ENCODE results near the gene BMP6. TPM values are rescaled to one million over a fixed set of nuclear protein-coding genes. Genes with fewer than 3 reads are reported as not detected.

The BMP6 gene
- total RNA-seq, 1 donor from 2014 or later, result 0.44 TPM

GRCh38 chr6:7900621-7901020 is 174.7 kb downstream of the BMP6 start:
- Mint-ChIP-seq H3K4me1 (no peaks in the 10 kb centered on the region), H3K27me3 (ENCODE audit: low read depth) (no peaks in the 10 kb centered on the region), H3K27ac (ENCODE audit: unreplicated experiment) (no peak overlapping the region), H3K9me3 (no peaks in the 10 kb centered on the region), H3K36me3 (ENCODE audit: low read depth) (peaks cover 20% of the 10 kb centered on the region), H3K4me3 (no peak overlapping the region)
- no peak for DNase-seq (ENCODE audit: low read depth, low spot score)
- no peak for TF ChIP-seq CTCF (conservative IDR thresholded peaks at IDR 0.05)

- Mint-ChIP-seq H3K4me1 (no peaks in the 10 kb centered on the region), H3K36me3 (ENCODE audit: low read depth) (peaks cover 16% of the 10 kb centered on the region)
- TF ChIP-seq CTCF (conservative IDR thresholded peaks at IDR 0.05), result no peak
These were observed 175.2 kb downstream of the BMP6 start for GRCh38 chr6:7901056-7901455.

GRCh38 chr6:7901780-7902179 is 175.9 kb downstream of the BMP6 start:
- Mint-ChIP-seq H3K27ac (ENCODE audit: unreplicated experiment) (no peak overlapping the region), H3K4me3 (no peak overlapping the region), H3K27me3 (ENCODE audit: low read depth) (no peaks in the 10 kb centered on the region), H3K4me1 (no peaks in the 10 kb centered on the region), H3K36me3 (ENCODE audit: low read depth) (peaks cover 16% of the 10 kb centered on the region), H3K9me3 (no peaks in the 10 kb centered on the region)
- DNase-seq (ENCODE audit: low read depth, low spot score), result no peak
- no peak for TF ChIP-seq CTCF (conservative IDR thresholded peaks at IDR 0.05)

More at GRCh38 chr6:7901056-7901455, 175.2 kb downstream of the BMP6 start:
- Mint-ChIP-seq H3K27me3 (ENCODE audit: low read depth) (no peaks in the 10 kb centered on the region), H3K9me3 (no peaks in the 10 kb centered on the region), H3K4me3 (no peak overlapping the region), H3K27ac (ENCODE audit: unreplicated experiment) (no peak overlapping the region)
- no peak for DNase-seq (ENCODE audit: low read depth, low spot score)

- no peaks in the 10 kb centered on the region for H3K9me3 Mint-ChIP-seq
These were observed 176.3 kb downstream of the BMP6 start for GRCh38 chr6:7902221-7902620.

GRCh38 chr6:7902867-7903266 is 177.0 kb downstream of the BMP6 start:
- no peak overlapping the region for H3K27ac Mint-ChIP-seq (ENCODE audit: unreplicated experiment)
- H3K4me3 Mint-ChIP-seq, result no peak overlapping the region
- H3K27me3 Mint-ChIP-seq (ENCODE audit: low read depth), result no peaks in the 10 kb centered on the region
- peaks cover 11% of the 10 kb centered on the region for H3K36me3 Mint-ChIP-seq (ENCODE audit: low read depth)
- TF ChIP-seq CTCF (conservative IDR thresholded peaks at IDR 0.05), result no peak
- DNase-seq (ENCODE audit: low read depth, low spot score), result no peak
- peaks cover 4% of the 10 kb centered on the region for H3K4me1 Mint-ChIP-seq
- H3K9me3 Mint-ChIP-seq, result no peaks in the 10 kb centered on the region

More at GRCh38 chr6:7902221-7902620, 176.3 kb downstream of the BMP6 start:
- TF ChIP-seq CTCF (conservative IDR thresholded peaks at IDR 0.05), result no peak
- Mint-ChIP-seq H3K4me1 (no peaks in the 10 kb centered on the region), H3K27me3 (ENCODE audit: low read depth) (no peaks in the 10 kb centered on the region), H3K27ac (ENCODE audit: unreplicated experiment) (no peak overlapping the region), H3K36me3 (ENCODE audit: low read depth) (peaks cover 16% of the 10 kb centered on the region), H3K4me3 (no peak overlapping the region)
- DNase-seq (ENCODE audit: low read depth, low spot score), result no peak

- Mint-ChIP-seq H3K9me3 (no peaks in the 10 kb centered on the region), H3K4me3 (no peak overlapping the region), H3K36me3 (ENCODE audit: low read depth) (peaks cover 11% of the 10 kb centered on the region), H3K27ac (ENCODE audit: unreplicated experiment) (no peak overlapping the region), H3K4me1 (peaks cover 7% of the 10 kb centered on the region), H3K27me3 (ENCODE audit: low read depth) (no peaks in the 10 kb centered on the region)
- TF ChIP-seq CTCF (conservative IDR thresholded peaks at IDR 0.05), result no peak
- DNase-seq (ENCODE audit: low read depth, low spot score), result no peak
These were observed 177.8 kb downstream of the BMP6 start for GRCh38 chr6:7903673-7904072.
